GM23248 (cell line): Measurements from ENCODE around the gene SNAPC1. TPM values are rescaled to one million over a fixed set of nuclear protein-coding genes. Genes with fewer than 3 reads are reported as not detected.

Experiments
- DNase-seq: peaks from one replicate; pipeline ENCODE4 v3.0.0-alpha.2; 2015
- H2AFZ ChIP-seq: fragments of 200-600 bp; sonication (generic); 2 replicates; pipeline ENCODE4 v1.6.1; 2016; ENCODE audit warnings: antibody characterized with exemption
- H3F3A ChIP-seq: fragments of 200-600 bp; sonication (generic); 2 replicates; pipeline ENCODE4 v1.6.1; 2016; ENCODE audit warnings: mild to moderate bottlenecking, antibody characterized with exemption, mixed run types; ENCODE audit not compliant: insufficient read depth
- H3K27ac ChIP-seq: fragments of 200-600 bp; sonication (generic); 2 replicates; pipeline ENCODE4 v1.5.1; 2016; ENCODE audit warnings: mild to moderate bottlenecking
- H3K27me3 ChIP-seq: fragments of 200-600 bp; sonication (generic); replicated peaks from 2 replicates; pipeline ENCODE4 v1.6.1; 2016; ENCODE audit warnings: mild to moderate bottlenecking; ENCODE audit not compliant: insufficient read depth
- H3K36me3 ChIP-seq: fragments of 200-600 bp; sonication (generic); 2 replicates; pipeline ENCODE4 v1.6.1; 2016; ENCODE audit warnings: low read depth, mild to moderate bottlenecking
- H3K4me1 ChIP-seq: fragments of 200-600 bp; sonication (generic); 2 replicates; pipeline ENCODE4 v1.6.1; 2016; ENCODE audit warnings: mild to moderate bottlenecking; ENCODE audit not compliant: insufficient read depth
- H3K4me2 ChIP-seq: fragments of 200-600 bp; sonication (generic); one replicate; pipeline ENCODE4 v1.6.1; 2016; ENCODE audit warnings: mild to moderate bottlenecking; ENCODE audit not compliant: unreplicated experiment
- H3K4me3 ChIP-seq: fragments of 200-600 bp; sonication (generic); 2 replicates; pipeline ENCODE4 v1.5.1; 2016; ENCODE audit warnings: mild to moderate bottlenecking
- H3K79me2 ChIP-seq: fragments of 200-600 bp; sonication (generic); 2 replicates; pipeline ENCODE4 v1.6.1; 2016; ENCODE audit warnings: mild to moderate bottlenecking; ENCODE audit not compliant: insufficient read depth
- H3K9ac ChIP-seq: fragments of 200-600 bp; sonication (generic); 2 replicates; pipeline ENCODE4 v1.6.1; 2016; ENCODE audit warnings: mild to moderate bottlenecking
- H3K9me2 ChIP-seq: fragments of 200-600 bp; sonication (generic); 2 replicates; pipeline ENCODE4 v1.6.1; 2016; ENCODE audit warnings: mixed run types, mild to moderate bottlenecking, moderate library complexity; ENCODE audit not compliant: insufficient read depth
- H3K9me3 ChIP-seq: fragments of 200-600 bp; sonication (generic); one replicate; pipeline ENCODE4 v1.6.1; 2017; ENCODE audit warnings: low read depth
- H4K20me1 ChIP-seq: fragments of 200-600 bp; sonication (generic); 2 replicates; pipeline ENCODE4 v1.6.0; 2016; ENCODE audit not compliant: insufficient read depth
- EZH2 ChIP-seq: fragments of 200-600 bp; sonication (generic); IDR thresholded peaks from 2 replicates; pipeline ENCODE4 v1.6.1; 2018; ENCODE audit warnings: antibody characterized with exemption, mild to moderate bottlenecking; ENCODE audit not compliant: insufficient read depth, poor library complexity, severe bottlenecking
- EZH2phosphoT487 ChIP-seq: fragments of 200-600 bp; sonication (generic); IDR thresholded peaks from 2 replicates; pipeline ENCODE4 v1.6.1; 2018; ENCODE audit warnings: antibody characterized with exemption, moderate library complexity, mild to moderate bottlenecking, low read depth; ENCODE audit not compliant: insufficient read depth
- WGBS, 2 experiments: methylation state at CpG; one replicate each; pipeline ENCODE4 v1.1.6; 2015 to 2017; ENCODE audit warnings: low lambda C conversion rate in 2 of 2, low coverage in 1 of 2; ENCODE audit errors: missing lambda C conversion rate in 2 of 2; 5-methylcytosine and 5-hydroxymethylcytosine counted together
- in situ Hi-C: fragments of 300-500 bp; cut with MboI; formaldehyde crosslinking; loops from 2 replicates; pipeline ENCODE4 v1.15.0; 2020
- polyA plus RNA-seq: library from polyadenylated mRNA; unstranded; fragments of >200 nt; fragmentation: Nextera tagmentation; extraction: Ambion mirVana; gene quantifications from 2 replicates; pipeline ENCODE4 v1.2.1, GENCODE V29; 2016
- total RNA-seq: library from RNA; depleted of rRNA; stranded (reverse); fragments of >200 nt; shearing (Covaris generic); gene quantifications from 2 replicates; pipeline ENCODE4 v1.2.3, GENCODE V29; 2014

SNAPC1 gene
- total and polyA plus RNA-seq, 2 experiments from 2014 or later: 35.9 to 41.6 TPM

GRCh38 chr14:61719344-61720293 is 42.6 kb upstream of the SNAPC1 start:
- H2AFZ ChIP-seq: no peak overlapping the region

GRCh38 chr14:61720294-61720661 is 41.9 kb upstream of the SNAPC1 start:
- Histone ChIP-seq H3K4me1 (peaks cover 95% of the 10 kb centered on the region), H3K9me2 (no peaks in the 10 kb centered on the region), H3K4me3 (peak overlapping the region; percentile 56), H4K20me1 (peaks cover 84% of the 10 kb centered on the region), H3K4me2 (peak overlapping the region; percentile 79), H3K9me3 (no peaks in the 10 kb centered on the region), H2AFZ (no peak overlapping the region), H3F3A (peaks cover 95% of the 10 kb centered on the region), H3K36me3 (peaks cover 51% of the 10 kb centered on the region), H3K27me3 (no peaks in the 10 kb centered on the region), H3K9ac (peak overlapping the region; percentile 4), H3K27ac (peak overlapping the region; percentile 61), H3K79me2 (peaks cover 100% of the 10 kb centered on the region)
- WGBS, 2 experiments: 85 to 86% methylated on average over 9 of the region's 9 CpGs
- DNase-seq: peak; percentile 46
- in situ Hi-C loops: no loop called here
- TF ChIP-seq EZH2phosphoT487: no peak
- TF ChIP-seq EZH2: no peak

More at GRCh38 chr14:61719344-61720293, 42.6 kb upstream of the SNAPC1 start:
- Histone ChIP-seq H3K27me3 (no peaks in the 10 kb centered on the region), H3K4me3 (peak overlapping the region; percentile 56), H3K36me3 (peaks cover 44% of the 10 kb centered on the region), H3K4me1 (peaks cover 95% of the 10 kb centered on the region), H3K9ac (peak overlapping the region; percentile 4), H3K27ac (peak overlapping the region; percentile 61), H3F3A (peaks cover 94% of the 10 kb centered on the region), H3K9me2 (no peaks in the 10 kb centered on the region), H3K9me3 (no peaks in the 10 kb centered on the region), H3K4me2 (peak overlapping the region; percentile 79), H3K79me2 (peaks cover 100% of the 10 kb centered on the region), H4K20me1 (peaks cover 81% of the 10 kb centered on the region)
- WGBS, 2 experiments: 93 to 95% methylated on average over 5 of the region's 5 CpGs
- DNase-seq: no peak
- in situ Hi-C loops: no loop called here
- no peak for TF ChIP-seq EZH2phosphoT487
- no peak for TF ChIP-seq EZH2

- peaks cover 95% of the 10 kb centered on the region for H3F3A ChIP-seq
- H3K9me2 ChIP-seq: no peaks in the 10 kb centered on the region
- in situ Hi-C loops: no loop called here
- TF ChIP-seq EZH2phosphoT487 (no peak), EZH2 (no peak)
- no peaks in the 10 kb centered on the region for H3K27me3 ChIP-seq
- no peak for DNase-seq
- H3K9me3 ChIP-seq: no peaks in the 10 kb centered on the region
- H3K36me3 ChIP-seq: peaks cover 56% of the 10 kb centered on the region
- peaks cover 95% of the 10 kb centered on the region for H3K4me1 ChIP-seq
- WGBS, 2 experiments: 73 to 81% methylated on average over 6 of the region's 6 CpGs
- H3K4me3 ChIP-seq: peak overlapping the region; percentile 56
- H2AFZ ChIP-seq: no peak overlapping the region
- H3K4me2 ChIP-seq: peak overlapping the region; percentile 79
- peaks cover 81% of the 10 kb centered on the region for H4K20me1 ChIP-seq
- H3K27ac ChIP-seq: peak overlapping the region; percentile 61
- H3K9ac ChIP-seq: peak overlapping the region; percentile 4
- H3K79me2 ChIP-seq: peaks cover 100% of the 10 kb centered on the region
Observed at GRCh38 chr14:61720741-61721140, 41.5 kb upstream of the SNAPC1 start.

- Histone ChIP-seq H3K79me2 (peaks cover 100% of the 10 kb centered on the region), H3K27ac (peak overlapping the region; percentile 61), H3K4me2 (no peak overlapping the region), H3K9ac (no peak overlapping the region), H2AFZ (no peak overlapping the region), H3K4me1 (peaks cover 93% of the 10 kb centered on the region), H3K9me2 (no peaks in the 10 kb centered on the region), H4K20me1 (peaks cover 48% of the 10 kb centered on the region), H3K4me3 (no peak overlapping the region), H3K36me3 (peaks cover 90% of the 10 kb centered on the region), H3K27me3 (no peaks in the 10 kb centered on the region), H3F3A (peaks cover 97% of the 10 kb centered on the region), H3K9me3 (no peaks in the 10 kb centered on the region)
- in situ Hi-C loops: no loop called here
- TF ChIP-seq EZH2: no peak
- WGBS, 2 experiments: 97% methylated on average over 2 of the region's 2 CpGs; no CpG with 5 or more reads in 1 of the 2 experiments
- no peak for DNase-seq
Observed at GRCh38 chr14:61724133-61724532, 38.1 kb upstream of the SNAPC1 start.
